Thoracic aorta (tissue), 2 donors: ENCODE measurements around the gene CNPY3. TPM values are rescaled to one million over a fixed set of nuclear protein-coding genes. Genes with fewer than 3 reads are reported as not detected.

Experiments used
- ATAC-seq: fragments of 150-250 bp; one replicate; pipeline ENCODE4 v1.8.0; 2017; ENCODE audit warnings: low read depth; ENCODE audit not compliant: insufficient number of reproducible peaks, low FRiP score
- DNase-seq: peaks from one replicate; pipeline ENCODE4 v3.0.0-alpha.2; 2020; ENCODE audit warnings: low spot score
- H3K27ac ChIP-seq, 2 donors: fragments of 200-600 bp; sonication (generic); 1 replicate in 1 of 2; 2 replicates in 1 of 2; pipeline ENCODE4 v1.5.1; 2016; ENCODE audit warnings: mild to moderate bottlenecking in 2 of 2, moderate library complexity in 2 of 2
- H3K27me3 ChIP-seq: fragments of 200-600 bp; sonication (generic); replicated peaks from 2 replicates; pipeline ENCODE4 v1.6.0; 2016; ENCODE audit warnings: mild to moderate bottlenecking; ENCODE audit not compliant: insufficient read depth
- H3K36me3 ChIP-seq: fragments of 200-600 bp; sonication (generic); one replicate; pipeline ENCODE4 v1.5.1; 2016
- H3K4me1 ChIP-seq, 2 donors: fragments of 200-600 bp; sonication (generic); 1 replicate in 1 of 2; 2 replicates in 1 of 2; pipeline versions ENCODE4 v1.5.1 to v1.6.0; 2016; ENCODE audit warnings: low read depth in 2 of 2, mild to moderate bottlenecking in 1 of 2; ENCODE audit not compliant: control insufficient read depth in 1 of 2
- H3K4me3 ChIP-seq: fragments of 200-600 bp; sonication (generic); 2 replicates; pipeline ENCODE4 v1.5.1; 2016; ENCODE audit warnings: mild to moderate bottlenecking
- H3K9me3 ChIP-seq: fragments of 200-600 bp; sonication (generic); 2 replicates; pipeline ENCODE4 v1.5.1; 2016
- total RNA-seq, 2 donors: library from RNA; depleted of rRNA; stranded (reverse); fragments of >200 nt; gene quantifications; one replicate each; pipeline versions ENCODE4 v1.1.0 to v1.2.3, GENCODE V29; 2016
- TF ChIP-seq, protein P1 (sequence below): fragments of 200-600 bp; sonication (generic); IDR thresholded peaks from one replicate; pipeline ENCODE4 v1.5.1; 2019; ENCODE audit warnings: antibody characterized with exemption

Gene CNPY3
- total RNA-seq, 2 donors from 2014 or later, result 33.7 to 40.3 TPM

DNA sequence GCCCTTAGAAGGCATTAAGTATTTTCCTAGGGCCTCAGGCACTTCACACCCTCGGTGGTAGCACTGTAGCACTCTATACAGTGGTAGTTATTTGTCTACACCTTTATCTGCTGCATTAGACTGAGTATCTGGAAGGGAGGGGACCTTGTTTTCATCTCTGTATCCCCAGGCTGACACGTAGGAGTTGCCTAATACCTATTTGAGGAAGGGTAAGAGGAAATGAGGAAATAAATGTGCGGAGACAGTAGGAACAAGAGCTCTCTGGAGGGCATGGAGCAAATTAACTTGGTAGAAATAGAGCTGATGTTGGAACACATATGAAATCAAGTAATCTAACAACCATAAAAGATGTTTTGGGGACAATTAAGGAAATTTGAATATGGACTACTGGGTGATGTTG is 3.9 kb downstream of the CNPY3 start:
- Histone ChIP-seq H3K4me3 (no peak overlapping the region), H3K9me3 (no peaks in the 10 kb centered on the region), H3K36me3 (peaks cover 30% of the 10 kb centered on the region), H3K4me1 (peaks cover 14 to 35% of the 10 kb centered on the region in 2 donors), H3K27ac (no peak overlapping the region), H3K27me3 (no peaks in the 10 kb centered on the region)
- DNase-seq, result no peak
- ATAC-seq, result no peak
- TF ChIP-seq, protein P1, sequence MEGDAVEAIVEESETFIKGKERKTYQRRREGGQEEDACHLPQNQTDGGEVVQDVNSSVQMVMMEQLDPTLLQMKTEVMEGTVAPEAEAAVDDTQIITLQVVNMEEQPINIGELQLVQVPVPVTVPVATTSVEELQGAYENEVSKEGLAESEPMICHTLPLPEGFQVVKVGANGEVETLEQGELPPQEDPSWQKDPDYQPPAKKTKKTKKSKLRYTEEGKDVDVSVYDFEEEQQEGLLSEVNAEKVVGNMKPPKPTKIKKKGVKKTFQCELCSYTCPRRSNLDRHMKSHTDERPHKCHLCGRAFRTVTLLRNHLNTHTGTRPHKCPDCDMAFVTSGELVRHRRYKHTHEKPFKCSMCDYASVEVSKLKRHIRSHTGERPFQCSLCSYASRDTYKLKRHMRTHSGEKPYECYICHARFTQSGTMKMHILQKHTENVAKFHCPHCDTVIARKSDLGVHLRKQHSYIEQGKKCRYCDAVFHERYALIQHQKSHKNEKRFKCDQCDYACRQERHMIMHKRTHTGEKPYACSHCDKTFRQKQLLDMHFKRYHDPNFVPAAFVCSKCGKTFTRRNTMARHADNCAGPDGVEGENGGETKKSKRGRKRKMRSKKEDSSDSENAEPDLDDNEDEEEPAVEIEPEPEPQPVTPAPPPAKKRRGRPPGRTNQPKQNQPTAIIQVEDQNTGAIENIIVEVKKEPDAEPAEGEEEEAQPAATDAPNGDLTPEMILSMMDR, result no peak

GRCh38 chr6:42935322-42935721 is 6.0 kb downstream of the CNPY3 start:
- Histone ChIP-seq H3K27me3 (no peaks in the 10 kb centered on the region), H3K4me3 (no peak overlapping the region), H3K36me3 (peaks cover 45% of the 10 kb centered on the region), H3K4me1 (peaks cover 8 to 26% of the 10 kb centered on the region in 2 donors), H3K9me3 (no peaks in the 10 kb centered on the region), H3K27ac (no peak overlapping the region)
- TF ChIP-seq, protein P1, result no peak
- no peak for ATAC-seq
- DNase-seq, result no peak

- H3K9me3 ChIP-seq, result no peaks in the 10 kb centered on the region
- ATAC-seq (no peak), DNase-seq (no peak)
- H3K27ac ChIP-seq, result no peak overlapping the region
- no peak overlapping the region for H3K4me3 ChIP-seq
- H3K4me1 ChIP-seq, result peaks cover 0 to 15% of the 10 kb centered on the region in 2 donors
- TF ChIP-seq, protein P1, result no peak
- peaks cover 50% of the 10 kb centered on the region for H3K36me3 ChIP-seq
- H3K27me3 ChIP-seq, result no peaks in the 10 kb centered on the region
Measured at GRCh38 chr6:42936398-42936797, 7.1 kb downstream of the CNPY3 start.

GRCh38 chr6:42937548-42938427 is 8.5 kb downstream of the CNPY3 start:
- Histone ChIP-seq H3K4me3 (no peak overlapping the region), H3K27me3 (no peaks in the 10 kb centered on the region), H3K9me3 (no peaks in the 10 kb centered on the region), H3K4me1 (peaks cover 0 to 5% of the 10 kb centered on the region in 2 donors), H3K27ac (no peak overlapping the region), H3K36me3 (peaks cover 50% of the 10 kb centered on the region)
- DNase-seq (no peak), ATAC-seq (no peak)
- TF ChIP-seq, protein P1, result no peak

DNA sequence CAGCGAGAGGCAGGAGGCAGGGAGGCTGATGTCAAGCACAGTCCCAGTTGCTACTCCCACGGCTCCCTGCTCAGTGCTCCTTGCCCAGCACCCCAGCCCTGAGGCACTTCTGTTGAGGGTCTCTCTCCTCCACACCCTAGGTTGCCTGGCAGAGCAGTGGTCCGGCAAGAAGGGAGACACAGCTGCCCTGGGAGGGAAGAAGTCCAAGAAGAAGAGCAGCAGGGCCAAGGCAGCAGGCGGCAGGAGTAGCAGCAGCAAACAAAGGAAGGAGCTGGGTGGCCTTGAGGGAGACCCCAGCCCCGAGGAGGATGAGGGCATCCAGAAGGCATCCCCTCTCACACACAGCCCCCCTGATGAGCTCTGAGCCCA is 9.1 kb downstream of the CNPY3 start:
- Histone ChIP-seq H3K36me3 (peaks cover 50% of the 10 kb centered on the region), H3K4me3 (no peak overlapping the region), H3K27ac (no peak overlapping the region), H3K9me3 (no peaks in the 10 kb centered on the region), H3K4me1 (no peaks in the 10 kb centered on the region), H3K27me3 (no peaks in the 10 kb centered on the region)
- no peak for ATAC-seq
- DNase-seq, result no peak
- TF ChIP-seq, protein P1, result no peak
